Liver (tissue), 3 donors: ENCODE data around the gene CACNA1H.

Source experiments
- CTCF ChIP-seq: fragments of 150-350 bp; IDR thresholded peaks from 2 replicates; pipeline ENCODE4 v1.5.1; 2017; ENCODE audit warnings: improper control_type of control experiment, low read depth, low read length; ENCODE audit not compliant: missing input control
- GABPA ChIP-seq, 2 donors: IDR thresholded peaks in 1 of 2; conservative IDR thresholded peaks in 1 of 2; 2 replicates each; pipeline ENCODE4 v1.6.1; 2016; ENCODE audit warnings: antibody characterized with exemption in 2 of 2, mild to moderate bottlenecking in 1 of 2, moderate library complexity in 1 of 2
- JUND ChIP-seq, 2 donors: IDR thresholded peaks; 2 replicates each; pipeline ENCODE4 v1.6.1; 2016; ENCODE audit warnings: antibody characterized with exemption in 2 of 2
- REST ChIP-seq: IDR thresholded peaks from 2 replicates; pipeline ENCODE4 v1.6.1; 2016; ENCODE audit warnings: antibody characterized with exemption, mild to moderate bottlenecking
- YY1 ChIP-seq: IDR thresholded peaks from 2 replicates; pipeline ENCODE4 v1.6.1; 2016; ENCODE audit warnings: antibody characterized with exemption, mild to moderate bottlenecking
- donor health status: healthy.
- donor health status: healthy.

GRCh38 chr16:1157639-1158455 lies 4.9 kb downstream of the CACNA1H start:
- TF ChIP-seq CTCF, result no peak
- no peak for TF ChIP-seq YY1
- no peak for TF ChIP-seq JUND (IDR thresholded peaks at IDR 0.05)
- no peak for TF ChIP-seq REST
- TF ChIP-seq GABPA (IDR thresholded peaks at IDR 0.05 in 1 of 2, conservative IDR thresholded peaks at IDR 0.05 in 1 of 2), result no peak
